SK-N-MC (cell line): ENCODE data around the gene CD6.

ENCODE experiments used
- DNase-seq: peaks from one replicate; pipeline ENCODE4 v3.0.0-alpha.2; 2011; ENCODE audit warnings: low read depth, low spot score
- H3K27ac ChIP-seq: fragments of 200-600 bp; sonication (generic); 2 replicates; pipeline ENCODE4 v1.5.1; 2016; ENCODE audit warnings: mixed run types
- H3K36me3 ChIP-seq: fragments of 200-600 bp; sonication (generic); 2 replicates; pipeline ENCODE4 v1.6.1; 2017; ENCODE audit warnings: antibody characterized with exemption, low read length, mixed read lengths; ENCODE audit not compliant: insufficient read depth
- H3K4me3 ChIP-seq: fragments of 200-600 bp; sonication (generic); 2 replicates; pipeline ENCODE4 v1.5.1; 2016
- H3K9ac ChIP-seq: fragments of 200-600 bp; sonication (generic); 2 replicates; pipeline ENCODE4 v1.8.0; 2017; ENCODE audit warnings: mixed run types, mixed read lengths; ENCODE audit not compliant: insufficient read length
- H3K9me3 ChIP-seq: fragments of 200-600 bp; sonication (generic); 2 replicates; pipeline ENCODE4 v1.6.1; 2017; ENCODE audit warnings: low read depth, mild to moderate bottlenecking, antibody characterized with exemption, low read length, moderate library complexity, mixed read lengths
- EZH2 ChIP-seq: fragments of 200-600 bp; sonication (generic); IDR thresholded peaks from one replicate; pipeline ENCODE4 v1.6.1; 2017; ENCODE audit warnings: antibody characterized with exemption
- FOXP2 ChIP-seq: optimal IDR thresholded peaks from 2 replicates; pipeline ENCODE3; 2011; ENCODE audit warnings: mild to moderate bottlenecking, moderate library complexity; ENCODE audit not compliant: insufficient read depth; ENCODE audit errors: extremely low read length, control extremely low read depth
- POLR2AphosphoS5 ChIP-seq: IDR thresholded peaks from 2 replicates; pipeline ENCODE4 v1.6.1; 2012; ENCODE audit warnings: mild to moderate bottlenecking, low read depth, low read length, borderline replicate concordance

Gene CD6

DNA sequence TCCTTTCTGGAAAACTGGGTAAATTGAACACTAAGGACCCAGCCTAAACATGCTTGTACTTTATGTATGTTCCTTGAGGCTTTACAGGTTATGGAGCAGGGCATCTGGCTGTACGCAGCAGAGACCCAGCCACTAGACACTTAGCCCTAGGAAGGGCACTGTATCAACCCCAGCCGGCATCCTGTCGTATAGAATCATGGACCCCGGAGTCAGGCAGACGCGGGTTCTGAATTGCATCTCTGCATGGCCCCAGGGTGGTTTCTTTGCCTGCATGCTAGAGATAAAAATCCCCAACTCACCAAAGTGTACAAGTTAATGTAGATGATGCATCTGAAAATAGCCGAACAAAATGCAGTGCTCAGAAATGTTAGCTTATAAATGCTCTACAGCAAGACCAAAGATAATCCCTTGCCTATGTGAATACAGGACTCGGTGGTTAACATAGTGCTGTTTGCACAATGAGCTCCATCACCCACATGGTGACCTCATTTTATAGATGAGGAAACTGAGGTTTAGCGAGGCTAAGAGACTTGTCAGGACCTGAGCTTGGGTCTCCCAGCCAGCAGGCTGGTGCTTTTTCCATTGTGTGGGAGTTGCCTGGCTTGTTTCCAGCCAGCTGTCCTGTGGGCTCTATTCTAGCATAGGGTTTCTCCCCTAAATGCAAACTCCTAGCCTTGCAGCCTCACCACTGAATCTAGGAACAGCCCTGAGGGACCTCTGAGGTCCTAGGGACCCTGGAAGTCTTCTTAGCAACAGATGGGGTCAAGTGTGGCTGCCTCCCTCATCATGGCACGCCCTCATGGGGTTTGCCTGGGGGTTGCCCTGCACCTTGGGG is 7.3 kb downstream of the CD6 start:
- Histone ChIP-seq H3K9me3 (no peaks in the 10 kb centered on the region), H3K4me3 (no peak overlapping the region), H3K36me3 (no peaks in the 10 kb centered on the region), H3K9ac (no peak overlapping the region), H3K27ac (no peak overlapping the region)
- no peak for TF ChIP-seq EZH2
- TF ChIP-seq FOXP2, result no peak
- TF ChIP-seq POLR2AphosphoS5, result no peak
- DNase-seq, result no peak

GRCh38 chr11:60981515-60981914 is 10.0 kb downstream of the CD6 start:
- no peak overlapping the region for H3K27ac ChIP-seq
- H3K36me3 ChIP-seq, result no peaks in the 10 kb centered on the region
- no peaks in the 10 kb centered on the region for H3K9me3 ChIP-seq
- TF ChIP-seq POLR2AphosphoS5 (no peak), EZH2 (no peak), FOXP2 (no peak)
- H3K4me3 ChIP-seq, result no peak overlapping the region
- no peak overlapping the region for H3K9ac ChIP-seq
- no peak for DNase-seq

GRCh38 chr11:60982184-60982583 is 10.7 kb downstream of the CD6 start:
- Histone ChIP-seq H3K36me3 (no peaks in the 10 kb centered on the region), H3K4me3 (no peak overlapping the region), H3K9me3 (no peaks in the 10 kb centered on the region), H3K9ac (no peak overlapping the region), H3K27ac (no peak overlapping the region)
- TF ChIP-seq EZH2, result no peak
- TF ChIP-seq POLR2AphosphoS5, result no peak
- TF ChIP-seq FOXP2, result no peak
- no peak for DNase-seq

DNA sequence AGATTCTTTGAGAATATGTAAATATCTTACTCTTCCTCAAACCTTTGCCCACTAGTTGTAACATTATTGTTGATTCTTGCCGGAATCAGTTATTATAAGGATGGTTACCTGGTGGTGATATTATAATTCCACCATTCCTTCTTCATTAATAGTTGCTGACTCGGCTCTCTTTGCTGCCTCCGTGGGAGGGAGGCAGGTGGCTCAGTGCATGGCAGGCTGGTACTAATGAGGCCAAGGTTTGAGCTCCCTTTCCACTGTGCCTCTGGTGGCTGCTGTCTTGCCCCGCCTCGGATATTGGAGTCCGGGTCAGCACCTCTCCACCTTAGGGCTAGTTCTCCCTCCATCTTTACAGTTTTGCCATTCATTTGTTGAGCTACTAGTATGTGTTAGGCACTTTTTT is 12.7 kb downstream of the CD6 start:
- Histone ChIP-seq H3K9ac (no peak overlapping the region), H3K4me3 (no peak overlapping the region), H3K9me3 (no peaks in the 10 kb centered on the region), H3K36me3 (no peaks in the 10 kb centered on the region), H3K27ac (no peak overlapping the region)
- TF ChIP-seq EZH2 (no peak), POLR2AphosphoS5 (no peak), FOXP2 (no peak)
- no peak for DNase-seq

DNA sequence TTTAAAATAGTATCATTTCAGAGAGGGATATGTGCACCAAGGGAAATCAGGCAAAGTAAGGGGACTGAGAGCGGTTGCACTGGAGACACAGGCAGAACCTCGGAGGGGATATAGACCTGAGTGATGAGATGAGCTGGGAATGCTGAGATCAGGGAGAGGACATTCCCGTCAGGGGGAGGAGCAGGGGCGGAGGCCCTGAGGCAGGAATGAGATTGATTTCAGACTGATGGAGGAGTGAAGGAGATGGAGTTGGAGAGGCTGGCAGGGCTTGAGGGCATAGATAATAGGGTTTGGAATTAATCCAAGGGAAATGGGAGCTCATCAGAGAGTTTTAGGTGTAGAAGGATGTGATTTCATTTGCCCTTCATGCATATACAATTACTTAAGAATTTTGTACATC is 13.2 kb downstream of the CD6 start:
- no peak overlapping the region for H3K27ac ChIP-seq

GRCh38 chr11:60985501-60985900 is 14.0 kb downstream of the CD6 start:
- no peak overlapping the region for H3K9ac ChIP-seq
- H3K9me3 ChIP-seq, result no peaks in the 10 kb centered on the region
- no peaks in the 10 kb centered on the region for H3K36me3 ChIP-seq
- H3K4me3 ChIP-seq, result no peak overlapping the region
- no peak overlapping the region for H3K27ac ChIP-seq
- DNase-seq, result no peak
- TF ChIP-seq POLR2AphosphoS5 (no peak), FOXP2 (no peak), EZH2 (no peak)

More for the DNA sequence above, 13.2 kb downstream of the CD6 start:
- no peaks in the 10 kb centered on the region for H3K9me3 ChIP-seq
- H3K9ac ChIP-seq, result no peak overlapping the region
- TF ChIP-seq EZH2 (no peak), POLR2AphosphoS5 (no peak), FOXP2 (no peak)
- H3K4me3 ChIP-seq, result no peak overlapping the region
- peak; percentile 20 for DNase-seq
- no peaks in the 10 kb centered on the region for H3K36me3 ChIP-seq

DNA sequence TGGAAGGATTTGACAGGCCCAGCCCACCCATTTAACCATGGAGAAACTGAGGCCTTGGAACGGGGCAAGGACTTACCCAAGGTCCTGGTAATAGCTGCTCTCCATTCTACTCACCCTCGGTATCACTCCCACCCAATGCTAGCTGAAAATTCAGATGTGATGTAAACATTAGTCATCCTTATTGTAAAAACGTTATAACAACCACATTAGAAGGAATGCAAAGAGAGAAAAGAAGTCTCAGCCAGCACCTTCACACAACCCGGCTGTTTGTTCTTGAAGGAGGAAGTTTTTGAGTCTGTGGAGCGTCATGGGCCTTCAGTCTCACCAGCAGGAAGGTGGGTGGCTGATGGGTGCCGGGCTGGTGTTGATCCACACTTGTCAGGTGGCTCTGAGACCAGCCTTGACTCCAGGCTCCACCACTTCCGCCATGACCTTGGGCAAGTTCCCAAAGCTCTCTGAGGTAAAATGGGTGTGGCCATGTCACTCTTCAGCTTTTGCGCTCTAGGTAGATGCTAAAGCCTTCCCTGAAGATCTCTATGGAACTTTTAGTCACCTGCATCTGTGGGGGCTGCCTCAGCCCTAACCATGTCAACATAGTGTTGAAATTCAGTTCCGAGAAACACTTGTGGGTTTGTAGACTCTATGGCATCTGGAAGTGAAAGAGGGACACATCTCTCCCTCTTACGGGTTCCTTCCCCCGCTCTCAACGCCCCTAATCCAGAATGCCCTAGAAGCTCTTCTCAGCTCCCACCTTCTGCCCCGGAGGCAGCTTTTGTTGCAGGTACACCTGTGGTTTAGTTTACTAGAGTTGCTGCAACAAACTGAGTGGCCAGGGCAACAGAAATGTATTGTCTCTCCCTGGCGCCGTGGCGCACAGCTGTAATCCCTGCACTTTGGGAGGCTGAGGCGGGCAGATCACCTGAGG is 14.8 kb downstream of the CD6 start:
- no peak overlapping the region for H3K27ac ChIP-seq
- no peak for DNase-seq

DNA sequence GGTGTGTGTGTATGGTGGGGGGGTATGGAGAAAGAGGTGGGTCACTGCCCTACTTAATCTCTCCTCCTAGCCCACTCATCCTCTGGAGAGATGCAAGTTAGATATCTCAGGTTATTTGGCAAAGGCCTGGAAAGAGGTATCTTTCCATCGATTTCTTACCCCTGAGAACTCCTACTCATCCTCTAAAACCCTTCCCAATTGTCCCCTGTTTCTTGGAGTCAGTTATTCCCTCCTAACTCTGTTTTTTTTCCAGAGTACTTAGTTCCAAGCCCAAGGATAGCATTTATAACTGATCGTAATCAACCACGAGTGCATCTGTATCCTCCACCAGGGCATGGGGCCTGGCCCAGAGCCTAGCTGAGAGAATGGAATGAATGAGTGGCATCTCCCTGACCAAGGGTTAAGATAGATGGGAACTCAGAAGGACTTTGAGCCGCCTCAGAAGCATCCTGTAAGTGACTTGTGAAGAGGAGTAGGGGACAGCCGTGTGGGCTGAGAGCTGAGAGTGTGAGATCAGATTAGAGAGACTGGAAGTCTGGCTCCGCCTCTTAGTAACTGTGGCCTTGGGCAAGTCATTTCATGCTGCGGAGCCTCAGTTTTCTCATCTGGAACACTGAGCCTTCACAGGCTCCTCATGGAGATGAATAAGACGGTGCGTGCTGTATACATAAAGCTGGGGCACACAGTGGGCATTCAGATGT is 16.2 kb downstream of the CD6 start:
- TF ChIP-seq POLR2AphosphoS5 (no peak), FOXP2 (no peak), EZH2 (no peak)
- no peak overlapping the region for H3K9ac ChIP-seq
- no peak for DNase-seq
- no peaks in the 10 kb centered on the region for H3K36me3 ChIP-seq
- H3K9me3 ChIP-seq, result no peaks in the 10 kb centered on the region
- H3K4me3 ChIP-seq, result no peak overlapping the region
- no peak overlapping the region for H3K27ac ChIP-seq

More for the DNA sequence above, 14.8 kb downstream of the CD6 start:
- TF ChIP-seq POLR2AphosphoS5, result no peak
- no peak for TF ChIP-seq EZH2
- no peak for TF ChIP-seq FOXP2
- H3K4me3 ChIP-seq, result no peak overlapping the region
- no peaks in the 10 kb centered on the region for H3K36me3 ChIP-seq
- H3K9me3 ChIP-seq, result no peaks in the 10 kb centered on the region
- no peak overlapping the region for H3K9ac ChIP-seq
